ENCODE results near the gene DVL2. TPM values are rescaled to one million over a fixed set of nuclear protein-coding genes. Genes with fewer than 3 reads are reported as not detected.
A peak's percentile ranks its signal among the peaks of the same experiment; 100 is the strongest.
"Not testable (repeated sequence)": the region's sequence is repeated elsewhere in the genome, so short reads cannot be mapped to it uniquely, and the experiment has no call there.

Gene DVL2
- polyA plus RNA-seq, 4 donors, result 46.3 to 70.6 (median 51.4) TPM

DNA sequence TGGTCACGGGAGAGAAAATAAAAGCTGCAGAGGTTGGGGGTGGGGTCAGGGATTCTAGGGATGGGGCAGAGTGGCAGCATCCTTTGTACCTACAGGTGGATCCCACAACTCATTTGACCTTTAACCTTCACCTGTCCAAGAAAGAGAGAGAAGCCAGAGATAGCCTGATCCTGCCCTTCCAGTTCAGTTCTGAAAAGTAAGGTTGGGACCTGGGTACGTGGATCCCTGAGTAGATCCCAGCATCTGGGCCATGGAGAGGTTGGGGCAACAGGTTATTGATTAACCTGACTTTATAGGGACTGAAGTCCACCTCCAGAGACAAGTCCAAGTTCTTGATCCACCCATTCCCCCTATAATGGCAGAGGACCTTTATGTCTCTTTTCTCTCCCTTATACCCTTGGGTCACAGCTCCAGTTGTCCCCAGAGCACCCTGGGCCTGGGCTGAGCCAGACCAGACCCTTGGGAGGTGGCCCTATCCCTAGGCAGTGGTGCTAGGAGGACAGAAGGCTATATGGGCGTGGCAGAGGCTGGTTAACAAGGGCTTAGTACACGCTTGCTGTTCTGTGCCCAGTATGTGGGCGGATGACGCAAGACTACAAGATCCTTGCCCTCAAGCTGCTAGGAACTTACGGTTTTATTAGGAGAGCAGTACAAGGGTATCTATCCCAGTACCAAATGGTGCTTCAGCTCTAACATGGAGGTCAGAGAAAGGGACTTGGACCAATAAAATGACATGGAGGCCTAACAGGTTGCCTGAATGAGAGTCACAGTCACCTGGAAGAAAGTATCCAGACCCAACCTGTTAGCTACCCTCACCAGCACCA lies 24.6 kb upstream of the DVL2 start:
- DNase-seq (ENCODE audit: low read depth in 4 of 4, low spot score in 3 of 4), result no peak

DNA sequence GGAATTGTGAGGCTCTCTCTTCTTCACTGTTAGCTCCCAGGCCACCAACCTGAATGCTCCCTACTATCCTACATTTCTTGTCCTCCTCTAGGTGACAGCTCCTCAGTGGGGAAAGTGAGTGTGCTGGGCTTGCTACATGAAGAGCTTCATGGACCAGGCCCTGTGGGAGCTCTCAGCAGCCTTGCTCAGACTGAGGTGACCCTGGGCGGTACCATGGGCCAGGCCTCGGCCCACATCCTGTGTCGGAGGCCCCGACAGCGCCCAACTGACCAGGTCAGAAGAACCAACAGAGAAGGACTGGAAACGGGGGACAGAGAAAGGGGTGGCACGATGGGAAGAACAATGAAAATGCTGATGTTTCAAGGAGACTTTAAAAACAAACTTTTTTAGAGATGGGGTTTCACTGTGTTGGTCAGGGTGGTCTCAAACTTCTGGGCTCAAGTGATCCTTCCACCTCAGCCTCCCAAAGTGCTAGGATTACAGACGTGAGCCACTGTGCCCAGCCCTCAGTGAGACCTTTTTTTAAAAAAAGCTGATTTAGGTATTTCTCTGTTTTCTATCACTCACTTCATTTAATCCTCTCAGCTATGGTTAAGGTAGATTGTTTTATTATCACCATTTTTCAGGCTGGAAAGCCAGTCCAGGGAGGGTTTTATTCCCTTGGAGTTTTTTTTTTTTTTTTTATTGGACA lies 22.6 kb upstream of the DVL2 start:
- no peak for DNase-seq (ENCODE audit: low read depth in 4 of 4, low spot score in 3 of 4)

DNA sequence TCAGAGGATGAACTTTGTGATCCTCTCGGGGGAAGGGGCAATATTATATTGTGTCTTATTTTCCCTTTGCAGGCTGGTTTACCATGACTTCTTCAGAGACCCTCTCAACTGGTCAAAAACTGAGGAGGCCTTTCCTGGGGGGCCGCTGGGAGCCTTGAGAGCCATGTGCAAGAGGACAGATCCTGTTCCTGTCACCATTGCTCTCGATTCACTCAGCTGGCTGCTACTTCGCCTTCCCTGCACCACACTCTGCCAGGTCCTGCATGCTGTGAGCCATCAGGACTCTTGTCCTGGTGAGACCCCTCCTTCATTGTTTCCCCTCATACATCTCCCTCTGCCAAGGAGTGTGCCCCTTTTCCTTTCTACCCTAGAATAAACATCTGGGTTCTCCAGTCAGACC lies 20.2 kb upstream of the DVL2 start:
- no peak for DNase-seq (ENCODE audit: low read depth in 4 of 4, low spot score in 3 of 4)

DNA sequence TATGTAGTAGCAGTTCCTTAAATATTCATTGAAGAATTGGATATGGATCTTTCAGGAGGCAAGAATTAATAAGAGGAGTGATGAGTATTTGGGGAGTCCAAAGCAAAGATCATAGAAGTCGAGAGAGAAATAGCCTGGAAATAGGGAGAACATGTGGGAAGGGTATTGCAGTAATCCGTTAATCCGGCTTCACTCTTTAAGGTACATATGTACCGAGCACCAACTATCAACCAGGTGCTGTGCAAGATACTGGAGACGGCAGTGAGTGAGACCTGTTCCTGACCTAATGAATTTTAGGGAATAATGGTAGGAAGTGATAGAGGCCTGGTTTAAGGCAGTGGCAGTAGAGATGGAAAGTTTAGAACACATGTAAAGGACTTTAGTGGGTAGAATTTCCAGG lies 18.8 kb upstream of the DVL2 start:
- DNase-seq (ENCODE audit: low read depth in 4 of 4, low spot score in 3 of 4), result no peak

DNA sequence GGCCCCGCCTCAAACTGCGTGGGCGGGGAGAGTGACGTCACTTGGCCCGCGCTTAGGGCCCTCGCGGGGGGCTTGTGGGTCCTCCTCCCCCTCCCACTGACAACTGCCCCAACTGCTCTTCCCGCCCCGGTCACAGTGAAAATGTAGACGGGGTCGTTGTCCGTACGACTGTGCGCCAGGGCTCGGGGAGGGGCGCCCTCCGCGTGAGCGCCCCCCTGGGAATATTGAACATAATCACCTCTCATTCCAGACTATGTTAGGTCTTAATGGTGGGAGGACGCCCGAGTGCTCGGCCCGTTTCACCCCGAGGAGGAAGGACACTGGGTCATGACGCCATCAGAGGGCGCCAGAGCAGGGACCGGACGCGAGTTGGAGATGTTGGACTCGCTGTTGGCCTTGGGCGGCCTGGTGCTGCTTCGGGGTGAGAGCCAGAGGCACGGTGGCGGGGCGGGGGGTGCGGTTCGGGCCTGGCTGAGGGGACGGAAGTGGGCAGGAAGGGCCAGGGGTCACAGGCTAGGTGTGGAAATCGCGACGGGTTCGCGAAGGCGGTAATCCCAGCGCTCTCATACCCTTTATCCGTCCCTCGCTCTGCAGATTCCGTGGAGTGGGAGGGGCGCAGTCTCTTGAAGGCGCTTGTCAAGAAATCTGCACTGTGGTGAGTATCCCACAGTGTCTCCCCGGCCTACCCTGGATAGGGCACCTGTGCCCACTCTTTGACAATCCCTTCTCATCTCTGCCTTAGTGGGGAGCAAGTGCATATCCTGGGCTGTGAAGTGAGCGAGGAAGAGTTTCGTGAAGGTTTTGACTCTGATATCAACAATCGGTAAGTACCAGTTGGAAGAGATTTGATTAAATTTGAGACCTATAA lies 18.1 kb upstream of the DVL2 start, which contains the start of gene ELP5:
TSS of gene ELP5 (plus strand) at position 40 of the 868 bp plus-strand sequence. CDS start at position 376, 336 bp downstream.
- DNase-seq (ENCODE audit: low read depth in 4 of 4, low spot score in 3 of 4), result peak in 2 of 4 donors; percentile 87 to 89

DNA sequence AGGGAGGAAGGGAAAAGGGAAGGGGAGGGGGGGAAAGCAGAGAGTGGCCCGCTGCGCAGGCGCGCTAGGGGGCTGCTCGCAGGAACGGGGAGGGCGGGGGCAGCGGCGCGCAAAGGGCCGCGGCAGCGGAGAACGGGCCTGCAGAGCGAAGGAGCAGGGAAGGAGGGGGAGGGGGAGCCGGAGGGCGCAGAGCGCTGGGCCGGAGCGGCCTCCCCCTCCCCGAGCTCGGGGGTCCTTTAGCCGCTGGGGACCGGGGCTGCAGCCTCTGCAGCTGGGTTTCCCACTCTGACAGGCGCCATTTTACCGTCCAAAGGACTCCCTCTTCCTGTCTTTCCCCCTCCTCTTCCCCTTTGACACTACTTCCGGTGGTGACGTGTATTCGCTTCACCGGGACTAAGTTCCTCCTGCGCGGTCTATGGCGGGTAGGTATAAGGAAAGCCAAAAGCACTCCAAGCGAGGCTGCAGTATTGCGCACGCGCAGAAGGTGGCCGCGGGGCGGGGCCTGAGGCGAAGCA lies 17.4 kb upstream of the DVL2 start, which contains the start of gene CTDNEP1:
TSS of gene CTDNEP1 (minus strand) at position 74 of the 515 bp plus-strand sequence. CDS start 438 bp downstream, outside the sequence.
- DNase-seq (ENCODE audit: low read depth in 4 of 4, low spot score in 3 of 4), result peak; percentile 100

DNA sequence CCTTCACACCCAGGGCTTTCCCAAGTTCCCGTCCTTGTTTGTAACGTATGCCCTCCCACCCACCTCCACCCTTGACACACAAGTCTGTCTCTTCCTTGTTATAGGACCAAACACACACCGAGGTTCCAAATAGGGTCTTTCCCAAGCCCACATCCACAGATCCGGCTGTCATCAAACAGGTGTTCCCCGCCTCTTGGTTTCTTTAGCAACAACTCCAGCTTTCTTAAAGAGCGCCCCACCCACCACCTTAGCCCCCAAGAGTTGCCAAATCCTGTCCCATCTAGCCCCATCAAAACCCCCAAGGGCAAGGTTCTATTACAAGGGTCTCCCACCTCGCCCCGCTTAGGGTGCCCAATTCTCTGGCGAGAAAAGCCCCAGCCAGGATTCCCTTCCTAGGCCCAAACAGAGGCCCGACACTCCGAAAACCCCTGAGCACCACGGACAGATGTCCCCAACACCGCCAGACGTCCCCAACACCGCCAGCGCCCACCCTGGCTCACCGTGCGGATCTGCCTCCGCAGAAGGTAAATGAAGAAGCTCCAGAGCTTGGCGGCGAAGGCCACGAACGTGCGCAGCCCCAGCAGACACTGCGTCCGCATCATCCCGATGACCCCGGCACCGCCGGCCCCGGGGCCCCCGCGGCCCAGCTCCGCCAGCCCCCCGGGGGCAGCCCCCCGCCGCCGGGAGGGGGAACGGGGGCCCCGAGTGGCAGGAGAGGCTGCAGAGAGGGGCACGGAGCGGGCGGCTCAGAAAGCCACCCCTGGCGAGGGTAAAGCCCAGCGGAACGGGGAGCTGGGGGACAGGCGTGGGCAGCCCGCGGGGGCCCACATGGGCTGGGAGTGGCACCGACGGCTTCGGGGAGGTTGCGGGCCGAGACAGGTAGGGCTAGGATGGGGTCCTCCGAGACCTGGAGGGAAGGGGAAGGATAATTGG lies 16.6 kb upstream of the DVL2 start:
- no peak for DNase-seq (ENCODE audit: low read depth in 4 of 4, low spot score in 3 of 4)

DNA sequence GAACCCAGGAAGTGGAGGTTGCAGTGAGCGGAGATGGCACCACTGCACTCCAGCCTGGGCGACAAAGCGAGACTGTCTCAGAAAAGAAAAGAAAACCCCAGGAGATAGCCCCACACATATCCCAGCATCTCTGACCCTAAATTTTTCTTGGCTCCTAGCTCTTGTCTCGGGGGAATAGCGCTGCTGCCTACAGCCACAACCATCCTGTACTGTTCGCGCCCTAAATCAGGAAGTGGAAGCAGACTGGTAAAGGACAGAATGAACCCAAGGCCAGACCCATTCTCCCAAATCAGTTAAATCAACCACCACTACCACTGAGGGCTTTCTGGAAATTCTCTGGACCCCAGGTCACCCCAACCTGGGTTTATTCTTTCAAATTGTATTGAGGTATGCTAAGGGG lies 15.5 kb upstream of the DVL2 start:
- no peak for DNase-seq (ENCODE audit: low read depth in 4 of 4, low spot score in 3 of 4)

DNA sequence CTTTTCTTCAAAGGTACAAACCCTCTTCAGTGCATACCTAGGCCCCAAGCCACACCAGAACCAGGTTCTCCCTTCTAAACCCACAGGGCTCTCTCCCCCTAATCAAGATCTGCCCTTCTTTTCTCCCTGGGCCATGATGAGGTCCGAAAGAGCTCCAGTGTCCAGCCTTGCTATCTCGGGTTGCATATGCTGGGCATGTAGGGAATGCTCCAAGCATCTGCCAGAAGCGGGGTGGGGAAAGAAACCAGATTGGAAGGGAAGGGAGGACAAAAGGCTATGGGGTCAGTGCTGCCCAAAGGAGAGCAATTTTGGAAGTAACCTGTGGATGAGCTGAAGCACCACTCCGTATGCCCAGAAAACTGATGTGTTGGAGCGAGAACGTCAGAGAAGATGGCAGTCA lies 14.9 kb upstream of the DVL2 start:
- DNase-seq (ENCODE audit: low read depth in 4 of 4, low spot score in 3 of 4), result no peak

DNA sequence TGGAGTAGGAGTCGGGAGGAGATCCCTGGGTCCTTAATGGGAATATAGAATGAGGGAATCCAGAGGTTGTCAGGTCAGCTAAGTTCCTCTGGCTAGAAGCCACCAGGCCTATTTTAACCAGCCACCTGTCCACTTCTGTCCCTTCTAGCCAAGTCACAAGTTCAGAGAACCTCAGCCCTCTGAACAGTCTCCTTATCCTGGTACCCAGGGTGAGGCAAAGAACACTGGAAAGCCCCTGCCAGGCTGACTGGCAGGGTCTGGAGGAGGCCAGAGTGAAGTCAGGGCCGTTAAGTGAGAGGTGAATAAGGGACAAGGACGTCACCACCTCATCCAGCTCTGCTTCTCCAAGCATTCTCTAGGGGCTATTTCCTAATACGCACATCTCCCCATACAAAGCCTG lies 14.5 kb upstream of the DVL2 start:
- DNase-seq (ENCODE audit: low read depth in 4 of 4, low spot score in 3 of 4), result no peak

DNA sequence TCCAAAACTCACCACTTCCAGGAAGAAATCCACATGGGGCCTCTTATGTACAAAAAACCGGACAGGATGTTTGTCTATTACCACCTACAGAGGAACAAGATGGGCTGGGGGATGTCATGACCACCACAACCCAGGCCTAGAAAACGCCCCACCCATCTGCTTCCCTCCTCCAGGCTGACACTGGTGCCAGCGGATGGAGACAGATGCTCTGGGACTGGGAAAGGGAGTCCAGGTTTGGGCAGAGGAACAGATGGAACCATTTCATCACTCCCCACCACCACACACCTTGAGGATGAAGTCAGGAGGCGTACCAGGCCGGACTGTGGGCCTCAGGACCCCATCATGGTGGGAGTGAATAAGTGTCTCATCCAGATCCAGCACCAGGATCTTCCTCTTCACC lies 12.5 kb upstream of the DVL2 start:
- no peak for DNase-seq (ENCODE audit: low read depth in 4 of 4, low spot score in 3 of 4)

DNA sequence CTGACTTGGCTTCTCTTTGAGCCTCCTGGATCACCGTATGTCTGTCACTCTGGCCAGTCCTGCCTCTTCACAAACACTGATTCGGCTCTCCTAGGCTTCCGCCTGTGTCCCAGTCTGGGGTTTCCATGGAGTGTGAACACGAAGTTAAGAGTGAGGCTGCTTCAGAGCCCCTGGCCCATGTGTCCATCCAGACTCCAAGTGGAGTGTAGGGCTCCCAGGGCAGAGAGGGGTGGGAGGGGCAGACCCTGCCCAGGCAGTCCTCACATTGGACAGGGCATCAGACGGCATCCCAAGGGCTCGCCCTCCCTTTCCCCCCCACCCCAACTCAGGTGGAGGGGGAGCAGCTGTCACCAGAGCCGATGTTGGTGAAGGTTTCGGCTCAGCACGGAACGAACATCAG lies 9.5 kb upstream of the DVL2 start:
- DNase-seq (ENCODE audit: low read depth in 4 of 4, low spot score in 3 of 4), result not testable (repeated sequence)

DNA sequence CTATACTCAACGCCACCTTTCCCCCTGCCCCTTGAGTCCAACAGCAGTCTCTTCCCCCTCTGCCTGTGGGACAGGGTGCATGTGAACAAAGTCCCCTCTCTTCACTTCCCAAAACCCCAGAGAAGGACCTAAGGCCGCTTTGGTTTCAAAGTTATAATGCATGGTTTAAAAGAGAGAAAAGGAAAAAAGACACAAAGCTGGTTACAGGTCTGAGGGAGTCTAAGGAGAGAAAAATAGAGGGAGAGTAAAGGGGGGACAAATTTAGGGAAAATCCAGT lies 9.1 kb upstream of the DVL2 start:
- no peak for DNase-seq (ENCODE audit: low read depth in 4 of 4, low spot score in 3 of 4)

DNA sequence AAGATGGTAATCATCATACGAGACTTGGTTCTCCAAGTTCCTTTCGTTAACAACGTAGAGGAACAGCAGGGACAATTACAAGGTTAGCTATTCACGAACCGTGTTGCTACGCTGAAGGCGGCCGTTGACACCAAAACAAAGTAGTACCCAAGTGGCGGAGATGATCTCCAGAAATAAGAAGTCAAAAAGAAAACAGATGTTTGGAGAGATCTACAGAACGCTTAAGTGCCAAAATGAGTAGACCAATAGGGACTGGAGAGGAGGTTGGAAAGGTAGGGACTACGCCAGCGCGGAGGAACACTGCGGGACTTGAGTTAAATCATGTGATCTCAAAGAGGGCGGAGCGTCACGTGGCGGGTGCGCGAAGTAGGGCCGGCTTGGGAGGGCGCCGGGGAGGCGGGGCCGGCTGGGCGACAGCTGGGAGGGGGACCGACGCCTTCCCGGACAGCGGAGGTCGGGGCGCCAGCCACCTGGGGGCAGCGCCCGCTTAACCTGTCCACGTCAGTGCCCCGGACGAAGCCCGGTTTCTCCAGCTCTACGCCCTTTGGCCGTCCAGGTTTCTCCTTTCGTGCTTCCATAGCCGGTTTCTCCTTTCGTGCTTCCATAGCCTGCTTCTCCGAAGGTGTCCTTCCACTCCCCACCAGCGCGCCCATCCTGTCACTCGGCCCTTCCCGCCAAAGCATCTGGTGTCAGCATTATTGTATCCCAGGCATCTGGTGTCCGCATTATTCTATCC lies 8.6 kb upstream of the DVL2 start:
- DNase-seq (ENCODE audit: low read depth in 4 of 4, low spot score in 3 of 4), result peak; percentile 93 to 97 (median 96)

DNA sequence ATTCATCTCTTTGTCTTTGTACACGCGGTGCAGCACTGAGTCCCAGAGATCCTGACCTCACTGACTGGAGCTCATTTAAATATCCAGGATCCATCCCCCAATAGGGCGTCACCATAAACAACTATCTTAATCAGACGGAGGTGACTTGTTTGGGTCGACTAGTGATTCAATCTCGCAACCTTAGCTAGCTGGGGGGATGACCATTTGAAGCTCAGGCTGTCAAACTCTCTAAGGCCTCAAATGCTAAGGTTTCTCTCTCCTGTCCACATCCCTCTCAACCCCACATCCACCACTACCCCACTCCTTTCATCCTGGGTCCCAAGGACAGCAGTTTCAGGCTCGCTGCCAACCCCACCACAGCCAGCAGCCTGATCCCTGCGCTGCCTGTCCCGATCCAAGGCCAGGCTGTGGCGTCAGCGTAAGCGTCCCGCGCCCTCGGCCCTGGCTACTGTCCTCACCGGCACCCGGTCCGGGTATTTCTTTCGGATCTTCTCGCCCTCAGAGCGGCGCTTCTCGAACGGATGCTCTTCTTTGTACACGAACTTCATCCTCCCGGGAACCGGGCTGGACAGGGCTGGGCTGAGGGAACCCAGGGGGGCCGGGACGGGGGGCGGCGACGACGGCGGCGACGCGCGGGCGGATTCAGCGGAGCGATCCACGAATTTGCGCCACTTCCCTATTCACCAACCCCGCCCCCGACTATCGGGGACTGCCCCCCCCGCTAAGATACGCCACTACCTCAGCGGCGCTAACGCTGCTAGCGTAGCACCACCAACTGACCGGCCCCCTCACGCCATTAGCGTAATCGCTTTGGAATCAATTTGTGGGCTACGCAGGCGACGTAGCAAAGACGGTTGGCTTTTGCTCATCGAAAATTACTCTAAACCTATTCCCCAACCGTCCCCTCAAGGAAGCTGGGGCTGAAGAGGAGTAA lies 7.7 kb upstream of the DVL2 start, which contains the start of gene GABARAP:
TSS of gene GABARAP (minus strand) at position 667 of the 934 bp plus-strand sequence. CDS start at position 548, 119 bp downstream.
- peak; percentile 92 to 96 (median 94) for DNase-seq (ENCODE audit: low read depth in 4 of 4, low spot score in 3 of 4)

DNA sequence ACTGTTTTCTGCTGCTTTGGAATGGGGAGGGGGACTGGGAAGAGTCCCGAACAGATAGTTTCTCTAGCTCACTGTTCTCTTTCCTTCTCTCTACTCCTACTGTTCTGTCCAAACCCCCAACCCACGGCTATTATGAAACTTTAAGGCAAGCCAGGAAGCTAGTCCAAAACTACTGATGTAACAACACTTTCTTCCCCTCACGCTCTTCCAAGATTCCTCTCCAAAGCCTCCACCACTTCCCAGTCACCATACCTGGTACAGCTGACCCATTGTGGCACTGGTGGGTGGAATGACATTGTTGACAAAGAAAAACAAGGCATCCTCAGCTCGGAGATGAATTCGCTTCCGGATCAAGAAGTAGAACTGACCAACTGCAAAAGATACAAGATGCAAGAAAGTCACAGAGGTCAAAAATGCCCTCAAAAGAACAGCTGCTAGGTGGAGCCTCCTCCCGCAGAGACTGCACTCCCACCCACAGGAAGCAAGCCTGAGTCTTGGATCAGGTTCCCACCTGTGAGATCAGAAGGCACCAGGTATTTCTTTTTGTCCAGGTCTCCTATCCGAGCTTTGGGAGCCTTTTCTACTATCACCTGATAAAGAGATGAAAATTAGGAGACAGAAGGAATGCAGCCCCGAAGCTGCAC lies 6.9 kb upstream of the DVL2 start:
- no peak for DNase-seq (ENCODE audit: low read depth in 4 of 4, low spot score in 3 of 4)

DNA sequence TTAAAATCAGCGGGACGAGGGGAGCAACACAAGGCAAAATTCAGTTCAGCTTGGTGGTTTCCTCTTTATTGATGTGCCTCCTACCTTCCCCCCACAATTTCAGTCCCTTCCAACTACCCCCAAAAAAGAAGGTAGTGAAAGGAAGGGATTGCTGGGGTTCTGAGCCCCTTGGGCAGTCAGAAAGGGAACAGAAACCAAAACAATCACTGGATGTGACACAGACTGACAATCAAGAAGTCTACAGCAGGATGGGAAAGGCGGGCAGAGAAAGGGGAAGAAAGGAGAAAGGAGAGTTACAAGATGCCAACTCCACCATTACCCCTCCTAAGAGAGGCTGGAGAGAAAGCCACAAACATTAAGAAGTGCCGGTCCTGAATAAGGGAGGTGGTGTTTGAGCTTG lies 6.1 kb upstream of the DVL2 start:
- no peak for DNase-seq (ENCODE audit: low read depth in 4 of 4, low spot score in 3 of 4)
